Nucleus accumbens (tissue), 56 donors: ENCODE measurements around the gene SEPSECS.
A peak's percentile ranks its signal among the peaks of the same experiment; 100 is the strongest.

Experiments used
- DNase-seq, 56 donors: peaks; one replicate each; lab custom pipeline; 2025; lab: John Stamatoyannopoulos, UW

The SEPSECS gene

DNA sequence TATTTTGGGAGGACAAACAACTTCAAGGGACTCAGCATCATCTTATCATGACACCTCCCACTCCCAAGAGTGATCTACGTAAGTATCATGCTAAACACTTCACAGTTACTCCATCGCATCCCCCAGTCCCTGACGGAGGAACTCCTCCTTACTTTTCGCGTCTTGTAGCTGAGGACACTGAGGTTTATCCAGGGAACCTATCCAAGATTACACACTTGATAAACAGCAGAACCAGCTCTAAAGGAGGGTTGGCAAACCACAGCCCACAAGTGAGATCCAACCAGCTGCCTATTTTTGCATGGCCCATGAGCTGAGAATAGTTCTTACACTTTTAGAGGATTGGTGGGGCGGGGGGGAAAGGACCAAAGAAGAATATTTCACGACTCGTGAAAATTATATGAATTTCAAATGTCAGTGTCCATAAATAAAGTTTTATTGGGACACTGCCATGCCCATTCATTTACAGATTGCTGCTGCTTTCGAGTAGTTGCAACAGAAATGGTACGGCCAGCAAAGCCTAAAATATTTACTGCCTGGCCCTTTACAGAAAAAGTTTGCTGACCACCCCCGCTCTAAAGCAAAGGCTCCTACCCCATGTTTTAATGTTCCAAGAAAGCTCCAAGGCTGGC lies 47.8 kb downstream of the SEPSECS start:
- DNase-seq = no peak

- no peak for DNase-seq
Observed at GRCh38 chr4:25111648-25112196, 48.5 kb downstream of the SEPSECS start.

GRCh38 chr4:25110527-25111329 lies 49.5 kb downstream of the SEPSECS start:
- DNase-seq = no peak

DNA sequence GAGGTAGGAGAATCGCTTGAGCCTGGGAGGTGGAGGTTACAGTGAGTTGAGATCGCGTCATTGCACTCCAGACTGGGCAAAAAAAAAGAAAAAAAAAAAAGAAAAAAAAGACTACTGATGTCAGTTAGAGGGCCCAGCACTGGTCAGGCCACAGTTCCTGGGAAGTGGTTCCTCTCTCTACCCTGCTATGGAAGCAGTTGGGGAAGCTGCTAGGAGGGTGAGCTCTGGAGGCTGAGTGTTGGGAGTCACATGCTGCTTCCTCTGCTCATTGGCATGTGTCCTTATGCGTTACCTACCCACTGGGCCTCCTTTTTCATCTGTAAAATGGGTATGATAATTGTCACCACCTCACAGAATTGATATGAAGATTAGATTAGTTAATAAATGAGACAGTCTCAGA lies 50.7 kb downstream of the SEPSECS start:
- DNase-seq = no peak

DNA sequence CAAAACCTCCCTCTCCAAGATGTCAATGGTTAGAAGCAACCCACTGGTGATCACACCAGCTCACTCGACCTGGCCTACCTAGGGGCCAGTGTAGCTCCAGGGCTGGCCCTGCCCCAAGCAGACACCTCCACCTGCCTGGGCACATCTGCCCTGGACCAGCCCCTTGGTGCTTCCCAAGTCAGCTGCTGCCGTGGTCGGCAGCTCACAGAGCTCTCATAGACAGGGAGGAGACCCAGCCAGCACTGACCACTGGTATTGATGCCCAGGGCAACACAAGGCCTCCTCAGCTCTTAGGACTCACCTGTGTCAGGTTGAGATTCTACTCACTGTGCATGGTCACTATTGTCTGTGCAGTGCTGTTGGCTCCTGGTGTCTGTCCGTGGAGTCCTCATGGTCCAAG lies 51.7 kb downstream of the SEPSECS start:
- DNase-seq = no peak

DNA sequence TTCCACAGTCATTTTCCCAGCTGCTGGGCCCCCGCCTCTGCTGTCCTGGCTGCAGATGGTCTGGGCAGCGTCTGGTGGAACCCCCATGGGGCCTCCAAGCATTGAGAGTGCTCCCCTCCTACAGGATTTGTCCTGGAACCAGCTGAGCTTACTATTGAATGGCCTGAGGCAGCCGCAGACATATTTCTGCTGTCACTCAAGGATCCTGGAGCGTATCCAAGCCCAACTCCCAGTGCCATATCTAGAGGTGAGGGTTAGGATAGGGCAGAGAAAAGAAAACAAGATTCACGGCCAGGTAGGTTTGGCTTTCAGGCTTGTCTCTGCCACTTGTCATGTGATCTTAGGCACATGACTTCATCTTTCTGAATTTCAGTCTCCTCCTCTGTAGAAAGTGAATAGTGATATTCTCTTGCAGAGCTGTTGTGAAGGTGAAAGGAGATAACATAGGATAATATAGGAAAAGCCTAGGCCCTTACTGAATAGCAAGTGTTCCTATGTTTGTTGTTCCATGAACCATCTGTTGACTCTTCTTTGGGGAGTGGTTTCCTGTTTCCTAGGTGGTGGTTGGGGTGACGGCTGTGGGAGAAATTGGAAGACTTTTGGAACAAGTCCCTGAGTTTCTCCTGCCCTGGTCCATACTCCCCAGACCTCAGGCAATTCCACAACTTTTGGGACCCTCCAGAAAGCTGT lies 52.3 kb downstream of the SEPSECS start:
- DNase-seq = no peak

DNA sequence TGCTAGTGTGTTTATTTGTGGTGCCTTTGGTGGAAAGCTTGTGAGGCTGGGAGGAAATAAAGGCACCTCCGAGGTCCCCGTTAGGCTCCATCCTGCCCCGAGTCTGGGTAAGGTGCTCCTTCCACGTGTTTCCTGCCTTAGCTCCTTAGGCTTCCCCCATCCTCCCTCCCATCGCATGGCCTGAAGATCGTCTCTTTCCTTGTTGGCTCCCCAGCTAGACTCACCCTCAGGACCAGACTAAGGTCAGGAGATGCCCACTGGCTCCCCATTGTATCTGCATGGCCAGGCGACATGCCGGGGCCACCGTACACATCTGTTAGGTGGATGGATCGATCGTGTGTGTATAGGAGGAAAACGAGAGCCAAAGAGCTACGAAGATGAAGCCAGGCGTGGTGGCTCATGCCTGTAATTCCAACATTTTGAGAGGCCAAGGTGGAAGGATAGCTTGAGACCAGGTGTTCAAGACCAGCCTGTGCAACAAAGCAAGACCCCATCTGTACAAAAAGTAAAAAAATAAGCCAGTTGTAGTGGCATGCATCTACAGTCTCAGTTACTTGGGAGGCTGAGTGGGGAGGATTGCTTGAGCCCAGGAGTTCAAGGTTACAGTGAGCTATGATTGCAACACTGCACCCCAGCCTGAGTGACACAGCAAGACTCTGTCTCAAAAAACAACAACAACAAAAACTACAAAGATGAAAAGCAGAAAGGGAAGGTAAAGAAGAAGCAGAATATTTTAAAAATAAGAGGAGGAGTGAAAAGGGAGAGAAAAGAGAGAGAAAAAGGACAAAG lies 53.7 kb downstream of the SEPSECS start:
- DNase-seq = no peak

- DNase-seq = no peak
Observed at GRCh38 chr4:25104591-25104990, 55.7 kb downstream of the SEPSECS start.

GRCh38 chr4:25103418-25103817 lies 56.8 kb downstream of the SEPSECS start:
- no peak for DNase-seq

GRCh38 chr4:25101836-25102235 lies 58.4 kb downstream of the SEPSECS start:
- DNase-seq = no peak

DNA sequence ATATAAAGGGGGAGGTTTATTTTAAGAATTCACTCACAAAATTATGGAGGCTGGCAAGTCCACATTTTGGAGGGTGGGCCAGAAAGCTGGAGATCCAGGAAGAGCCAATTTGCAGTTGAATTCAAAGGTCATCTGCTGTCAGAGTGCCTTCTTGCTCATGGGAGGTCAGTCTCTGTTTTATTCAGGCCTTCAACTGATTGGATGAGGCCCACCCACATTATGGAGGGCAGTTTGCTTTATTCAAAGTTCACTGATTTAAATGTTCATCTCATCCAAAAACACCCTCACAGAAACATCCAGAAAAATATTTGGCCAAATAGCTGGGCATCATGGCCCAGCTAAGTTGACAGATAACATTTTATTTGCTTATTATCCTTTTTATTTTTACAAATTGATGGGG lies 59.5 kb downstream of the SEPSECS start:
- DNase-seq = no peak

DNA sequence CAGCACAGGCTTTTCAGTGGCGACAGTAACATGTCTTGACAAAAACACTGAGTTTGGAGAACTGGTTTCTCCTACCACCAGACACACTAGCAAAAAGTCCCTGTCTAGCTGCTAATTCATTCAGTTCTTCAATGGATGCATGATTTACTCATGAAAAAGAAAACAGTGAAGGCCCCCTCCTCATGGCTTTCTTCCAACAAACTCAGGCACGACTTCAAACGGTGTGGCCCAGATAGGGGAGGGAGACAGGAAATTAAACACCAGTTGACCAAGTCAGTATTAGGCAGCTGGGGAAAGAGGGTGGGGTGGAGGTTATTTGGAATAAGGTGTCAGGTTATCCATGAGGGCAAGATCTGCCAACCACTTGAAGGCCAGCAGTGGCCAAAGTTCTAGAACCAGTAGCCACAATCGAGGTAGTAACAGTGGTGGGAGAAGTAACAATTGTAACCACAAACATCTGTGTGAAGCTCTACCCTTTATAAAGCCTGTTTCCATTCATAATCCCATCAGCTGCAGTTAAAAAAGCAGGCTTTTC lies 60.2 kb downstream of the SEPSECS start:
- no peak for DNase-seq

GRCh38 chr4:25098964-25099891 lies 61.0 kb downstream of the SEPSECS start:
- DNase-seq = peak in 3 of 56 donors; percentile 7 to 64 (median 8)

DNA sequence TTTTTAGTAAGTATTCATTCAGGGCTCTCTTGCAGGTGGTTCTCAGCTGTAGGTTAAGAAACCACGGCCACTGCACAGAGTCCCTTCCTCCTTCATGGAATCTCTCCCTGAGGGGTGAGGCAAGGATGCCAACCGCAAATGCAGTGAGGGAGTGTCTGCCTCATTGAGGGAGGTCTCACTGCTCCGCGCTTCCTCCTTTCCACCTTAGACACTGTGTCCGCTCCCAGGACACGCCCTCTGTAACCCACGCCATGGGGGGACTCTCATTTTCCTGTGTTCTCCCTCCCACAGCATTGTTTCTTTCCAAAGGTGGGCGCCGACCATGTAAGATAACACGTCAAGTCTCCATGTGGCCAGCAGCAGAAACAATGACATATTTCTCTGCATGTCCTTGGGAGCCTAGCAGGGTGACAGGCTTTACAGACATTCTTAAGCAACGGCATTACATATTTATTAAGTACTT lies 63.2 kb downstream of the SEPSECS start:
- no peak for DNase-seq

DNA sequence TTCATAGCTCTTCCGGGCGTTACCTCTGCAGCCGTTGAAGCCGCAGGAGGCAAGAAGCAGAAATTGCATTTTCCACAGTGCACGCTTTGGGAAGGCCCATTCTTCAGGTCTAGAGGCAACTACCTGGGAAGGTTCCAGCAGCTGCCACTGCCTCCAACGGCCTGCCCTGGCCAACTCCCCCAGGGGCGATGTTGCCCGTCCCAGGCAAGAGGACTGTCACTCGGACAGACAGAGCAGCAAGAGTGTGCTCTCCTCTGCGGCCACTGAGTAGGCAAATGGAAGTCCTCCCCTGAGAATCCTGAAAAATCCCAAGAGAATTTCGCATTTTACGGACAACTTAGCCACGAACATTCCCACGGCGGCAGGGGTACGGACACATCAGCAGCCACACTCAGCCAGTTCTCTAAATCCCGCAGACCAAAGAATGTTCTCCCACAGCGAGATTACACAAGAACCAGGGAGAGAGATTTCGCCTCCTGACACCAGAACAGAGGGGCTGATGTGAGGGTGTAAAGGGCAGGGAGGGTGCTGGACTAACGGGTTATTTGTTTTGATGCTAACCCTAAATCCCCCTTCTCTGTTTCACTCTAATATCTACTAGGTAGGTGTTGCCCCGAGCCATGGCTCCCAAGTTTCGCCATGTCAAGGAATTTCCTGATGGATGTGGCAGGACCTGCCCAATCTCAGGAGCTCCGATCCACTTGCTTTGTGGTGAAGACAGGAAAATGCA lies 63.8 kb downstream of the SEPSECS start:
- DNase-seq = no peak

DNA sequence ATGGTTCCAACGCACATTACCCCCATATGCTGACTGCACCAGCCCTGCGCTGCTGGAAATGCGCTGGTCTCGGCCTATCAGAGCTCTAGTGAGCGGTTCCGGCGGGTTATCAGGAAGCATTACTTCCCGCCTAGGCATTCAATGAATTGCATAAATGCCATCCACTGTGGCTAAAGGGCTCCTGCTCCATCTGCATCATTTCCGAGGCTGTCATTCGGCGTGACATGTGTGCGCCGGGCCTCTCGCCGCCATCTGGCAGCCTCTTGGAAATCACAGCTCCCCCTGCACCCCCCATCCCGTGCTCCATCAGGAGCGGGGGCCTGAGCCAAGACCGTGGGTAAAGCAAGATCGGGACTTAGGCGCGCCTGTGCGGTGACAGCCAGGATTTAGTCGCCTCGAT lies 64.4 kb downstream of the SEPSECS start:
- no peak for DNase-seq

GRCh38 chr4:25092139-25092538 lies 68.1 kb downstream of the SEPSECS start:
- DNase-seq = no peak

GRCh38 chr4:25090516-25090915 lies 69.7 kb downstream of the SEPSECS start:
- DNase-seq = no peak
